HepG2 (cell line): ENCODE data around the gene INF2. TPM values are rescaled to one million over a fixed set of nuclear protein-coding genes. Genes with fewer than 3 reads are reported as not detected.

Experiments
- ELF3 ChIP-seq: IDR thresholded peaks from 2 replicates; pipeline ENCODE4 v1.6.1; 2016; ENCODE audit warnings: missing genetic modification reagents, missing compliant biosample characterization
- ELF4 ChIP-seq: sonication (generic); formaldehyde crosslinking; IDR thresholded peaks from 2 replicates; pipeline ENCODE4 v1.5.0; 2020; ENCODE audit warnings: missing genetic modification reagents, mild to moderate bottlenecking, moderate library complexity, borderline replicate concordance
- ERF ChIP-seq: IDR thresholded peaks from 2 replicates; pipeline ENCODE4 v1.6.1; 2018; ENCODE audit warnings: missing biosample characterization, missing genetic modification reagents
- HNF4G ChIP-seq, 2 experiments: sonication (generic) in 1 of 2; formaldehyde crosslinking in 1 of 2; IDR thresholded peaks; 2 replicates each; pipeline versions ENCODE4 v1.4.0 to v1.6.1; 2011 to 2020; ENCODE audit warnings: borderline replicate concordance in 2 of 2, low read depth in 2 of 2, mild to moderate bottlenecking in 2 of 2, low read length in 1 of 2, missing genetic modification reagents in 1 of 2, moderate library complexity in 1 of 2
- LCORL ChIP-seq, 2 experiments: fragments of 450-650 bp in 1 of 2; sonication (generic) in 1 of 2; formaldehyde crosslinking in 1 of 2; IDR thresholded peaks; 2 replicates each; pipeline versions ENCODE4 v1.5.0 to v1.6.1; 2017 to 2020; ENCODE audit warnings: antibody characterized with exemption in 1 of 2, missing genetic modification reagents in 1 of 2
- NR1H2 ChIP-seq: sonication (generic); formaldehyde crosslinking; IDR thresholded peaks from 2 replicates; pipeline ENCODE4 v1.8.1; 2022; ENCODE audit warnings: low read depth, missing genetic modification reagents, borderline replicate concordance
- RAD51 ChIP-seq: fragments of 450-650 bp; IDR thresholded peaks from 2 replicates; pipeline ENCODE4 v1.6.1; 2016; ENCODE audit warnings: borderline replicate concordance
- SIN3B ChIP-seq: fragments of 150-350 bp; IDR thresholded peaks from 2 replicates; pipeline ENCODE4 v1.6.1; 2014; ENCODE audit warnings: low read length
- SIX1 ChIP-seq: sonication (generic); formaldehyde crosslinking; IDR thresholded peaks from 2 replicates; pipeline ENCODE4 v1.4.0; 2020; ENCODE audit warnings: missing genetic modification reagents, borderline replicate concordance
- SP1 ChIP-seq, 2 experiments: fragments of 450-650 bp in 1 of 2; sonication (generic) in 1 of 2; formaldehyde crosslinking in 1 of 2; IDR thresholded peaks; 2 replicates each; pipeline versions ENCODE4 v1.4.0 to v1.6.1; 2016 to 2020; ENCODE audit warnings: missing genetic modification reagents in 1 of 2
- ZBTB33 ChIP-seq: sonication (generic); formaldehyde crosslinking; IDR thresholded peaks from 2 replicates; pipeline ENCODE4 v1.4.0; 2020; ENCODE audit warnings: missing genetic modification reagents
- ZFYVE20 ChIP-seq: sonication (generic); formaldehyde crosslinking; IDR thresholded peaks from 2 replicates; pipeline ENCODE4 v1.8.0; 2023; ENCODE audit warnings: low read depth, mild to moderate bottlenecking, moderate library complexity, missing genetic modification reagents, borderline replicate concordance
- ZNF180 ChIP-seq: sonication (generic); formaldehyde crosslinking; IDR thresholded peaks from 2 replicates; pipeline ENCODE4 v1.4.0; 2020; ENCODE audit warnings: low read depth, missing genetic modification reagents, borderline replicate concordance
- ZNF235 ChIP-seq: sonication (generic); formaldehyde crosslinking; IDR thresholded peaks from 2 replicates; pipeline ENCODE4 v1.8.1; 2023; ENCODE audit warnings: mild to moderate bottlenecking, missing genetic modification reagents, borderline replicate concordance
- ZNF34 ChIP-seq: sonication (generic); formaldehyde crosslinking; IDR thresholded peaks from 2 replicates; pipeline ENCODE4 v1.4.0; 2020; ENCODE audit warnings: mild to moderate bottlenecking, missing genetic modification reagents, borderline replicate concordance
- ZNF367 ChIP-seq: sonication (generic); formaldehyde crosslinking; IDR thresholded peaks from 2 replicates; pipeline ENCODE4 v1.4.0; 2020; ENCODE audit warnings: missing genetic modification reagents, borderline replicate concordance
- ZNF432 ChIP-seq: sonication (generic); formaldehyde crosslinking; IDR thresholded peaks from 2 replicates; pipeline ENCODE4 v1.5.0; 2020; ENCODE audit warnings: missing genetic modification reagents, mild to moderate bottlenecking, borderline replicate concordance
- ZNF557 ChIP-seq: sonication (generic); formaldehyde crosslinking; IDR thresholded peaks from 2 replicates; pipeline ENCODE4 v1.4.0; 2020; ENCODE audit warnings: missing genetic modification reagents
- ZNF589 ChIP-seq: sonication (generic); formaldehyde crosslinking; conservative IDR thresholded peaks from 2 replicates; pipeline ENCODE4 v1.8.0; 2022; ENCODE audit warnings: mild to moderate bottlenecking, moderate library complexity, missing genetic modification reagents
- ZNF737 ChIP-seq: sonication (generic); formaldehyde crosslinking; IDR thresholded peaks from 2 replicates; pipeline ENCODE4 v1.5.0; 2020; ENCODE audit warnings: missing genetic modification reagents, mild to moderate bottlenecking, borderline replicate concordance
- ZNF777 ChIP-seq: sonication (generic); formaldehyde crosslinking; IDR thresholded peaks from 2 replicates; pipeline ENCODE4 v1.4.0; 2020; ENCODE audit warnings: missing genetic modification reagents
- polyA plus RNA-seq, 8 experiments: library from polyadenylated mRNA; depleted of rRNA in 3 of 8; stranded (reverse) in 7 of 8; unstranded in 1 of 8; fragments of >200 nt; fragmentation: Illumina TruSeq in 4 of 8; extraction: Trizol in 4 of 8; gene quantifications; 2 replicates each; pipeline versions ENCODE4 v1.2.1 to v1.2.3, GENCODE V29; 2011 to 2016; ENCODE audit warnings: low read depth in 4 of 8, missing spikeins in 1 of 8, mixed read lengths in 1 of 8; ENCODE audit not compliant: insufficient read depth in 1 of 8
- total RNA-seq, 5 experiments: library from RNA; depleted of rRNA; stranded (reverse); fragments of >200 nt; fragmentation: Illumina TruSeq; extraction: Trizol; gene quantifications; 2 replicates each; pipeline ENCODE4 v1.2.3, GENCODE V29; 2016; ENCODE audit warnings: low read depth in 1 of 5
- TF ChIP-seq, protein P1 (sequence below): IDR thresholded peaks from 2 replicates; pipeline ENCODE4 v1.6.1; 2016; ENCODE audit warnings: low read depth, borderline replicate concordance

INF2 gene
- total and polyA plus RNA-seq, 2 of the 13 experiments (the other 11 are each of a cell fraction or from before 2014, with no cell fraction given) = 16.4 to 26.4 TPM

DNA sequence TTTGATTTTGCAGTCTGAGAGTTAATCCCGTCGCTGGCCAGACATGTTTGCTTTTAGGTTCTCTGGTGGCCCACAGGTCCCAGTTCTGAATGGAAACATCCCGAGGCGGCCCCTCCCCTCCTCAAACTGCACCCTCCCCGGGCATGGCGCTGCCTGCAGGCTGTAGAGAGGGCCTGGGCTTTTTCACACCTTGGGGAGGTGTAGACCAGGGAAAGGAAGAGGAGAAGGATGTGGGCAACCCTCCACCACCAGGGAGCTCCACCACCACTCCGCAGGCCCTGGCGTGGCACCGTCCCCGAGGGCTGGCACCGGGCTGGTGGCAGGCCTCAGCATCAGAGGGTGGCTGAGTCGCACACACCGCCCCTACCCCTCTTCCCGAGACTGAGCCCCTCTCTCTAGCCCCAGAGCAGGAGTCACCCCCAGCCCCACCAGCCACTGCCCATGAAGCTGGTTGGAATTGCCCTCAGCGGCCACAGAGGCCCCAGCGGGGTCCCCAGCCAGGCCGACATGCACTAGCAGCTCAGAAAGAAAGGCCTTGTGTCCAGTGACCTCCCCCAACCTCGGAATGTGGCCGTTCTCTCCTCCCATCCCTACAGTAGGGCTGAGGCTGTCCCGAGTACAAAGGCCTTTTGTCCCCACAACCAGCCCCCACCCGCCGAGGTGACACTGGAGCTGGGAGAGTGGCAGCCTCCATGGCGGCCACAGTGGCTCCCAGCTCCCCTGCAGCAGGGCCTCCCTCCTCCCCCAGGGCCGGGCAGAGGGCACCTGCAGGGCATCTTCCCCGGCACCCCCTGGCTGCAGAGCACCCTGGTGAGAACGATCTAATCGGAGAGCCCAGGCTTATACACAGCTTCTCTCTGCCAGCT lies 23.5 kb upstream of the INF2 start (continued):
- TF ChIP-seq ZBTB33 (CRISPR knock-in tag) (peak; percentile 6; the same call in 1 of the 2 replicates), ERF (CRISPR knock-in tag) (peak; percentile 20; the same call in 1 of the 2 replicates), SIN3B (no peak), ZNF367 (CRISPR knock-in tag) (no peak), LCORL (IDR thresholded peaks at IDR 0.05) (peak; percentile 9; the same call in 1 of the 2 replicates), LCORL (CRISPR knock-in tag; IDR thresholded peaks at IDR 0.05) (peak; percentile 84), ZNF777 (CRISPR knock-in tag) (no peak; the same call in 1 of the 2 replicates), ELF4 (CRISPR knock-in tag) (no peak; the same call in 1 of the 2 replicates), SP1 (IDR thresholded peaks at IDR 0.05) (no peak), SP1 (CRISPR knock-in tag; IDR thresholded peaks at IDR 0.05) (0 out of 2 replicates have a peak, but pooled peaks have one; percentile 17), ZNF737 (CRISPR knock-in tag) (no peak), NR1H2 (CRISPR knock-in tag) (peak; percentile 56; the same call in 1 of the 2 replicates), RAD51 (no peak), ELF3 (CRISPR knock-in tag) (peak; percentile 87), ZNF34 (CRISPR knock-in tag) (no peak), SIX1 (CRISPR knock-in tag) (peak; percentile 62; the same call in 1 of the 2 replicates), ZNF557 (CRISPR knock-in tag) (0 out of 2 replicates have a peak, but pooled peaks have one; percentile 37), HNF4G (IDR thresholded peaks at IDR 0.05; ENCODE audit: borderline replicate concordance, low read depth, low read length) (peak; percentile 74; the same call in 1 of the 2 replicates), HNF4G (CRISPR knock-in tag; IDR thresholded peaks at IDR 0.05; ENCODE audit: borderline replicate concordance, low read depth) (peak; percentile 74; the same call in 1 of the 2 replicates), ZNF180 (CRISPR knock-in tag) (no peak), ZNF432 (CRISPR knock-in tag) (no peak), ZNF589 (CRISPR knock-in tag) (no peak), ZNF235 (CRISPR knock-in tag) (peak; percentile 80; the same call in 1 of the 2 replicates), ZFYVE20 (CRISPR knock-in tag) (0 out of 2 replicates have a peak, but pooled peaks have one; percentile 48)
- TF ChIP-seq, protein P1, sequence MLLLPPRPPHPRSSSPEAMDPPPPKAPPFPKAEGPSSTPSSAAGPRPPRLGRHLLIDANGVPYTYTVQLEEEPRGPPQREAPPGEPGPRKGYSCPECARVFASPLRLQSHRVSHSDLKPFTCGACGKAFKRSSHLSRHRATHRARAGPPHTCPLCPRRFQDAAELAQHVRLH (CRISPR knock-in tag) = no peak; the same call in 1 of the 2 replicates
